ENCODE measurements around the gene BBS1. TPM values are rescaled to one million over a fixed set of nuclear protein-coding genes. Genes with fewer than 3 reads are reported as not detected.

Gene BBS1
- total RNA-seq, 2 experiments from 2014 or later = 11.1 to 13.2 TPM

GRCh38 chr11:66469441-66469840 is 41.0 kb upstream of the BBS1 start:
- Mint-ChIP-seq H3K27ac (no peak overlapping the region), H3K4me3 (no peak overlapping the region)
- intact Hi-C loops (cut with micrococcal nuclease) = no loop called here

GRCh38 chr11:66470015-66470414 is 40.4 kb upstream of the BBS1 start:
- ChIA-PET CTCF (interaction anchor here (1.1 to 1.7 kb wide), 3 partner anchors 31 to 84 kb away, joined by 3 to 5 read pairs (median 5); partner anchors contain the start of gene MRPL11), POLR2A (interaction anchor here (1.9 kb wide), 1 partner anchor 10 kb away, joined by 9 read pairs; the partner anchor contains the start of gene DPP3)
- H3K4me3 Mint-ChIP-seq = no peak overlapping the region
- no peak overlapping the region for H3K27ac Mint-ChIP-seq
- H3K9me3 Mint-ChIP-seq = no peaks in the 10 kb centered on the region
- H3K4me1 Mint-ChIP-seq (ENCODE audit: low read depth) = peaks cover 21% of the 10 kb centered on the region
- H3K27me3 Mint-ChIP-seq = no peaks in the 10 kb centered on the region
- no peaks in the 10 kb centered on the region for H3K36me3 Mint-ChIP-seq
- DNase-seq = no peak
- intact Hi-C loops (cut with micrococcal nuclease) = no loop called here

More at GRCh38 chr11:66469441-66469840, 41.0 kb upstream of the BBS1 start:
- no peaks in the 10 kb centered on the region for H3K27me3 Mint-ChIP-seq
- H3K9me3 Mint-ChIP-seq = no peaks in the 10 kb centered on the region
- DNase-seq = no peak
- CTCF ChIA-PET = interaction anchor here (0.6 to 1.7 kb wide), 5 partner anchors 9 to 209 kb away, joined by 3 to 12 read pairs (median 5); partner anchors contain the start of genes DPP3 and MRPL11
- no peaks in the 10 kb centered on the region for H3K36me3 Mint-ChIP-seq
- POLR2A ChIA-PET = interaction anchor here (1.9 kb wide), 1 partner anchor 11 kb away, joined by 9 read pairs; the partner anchor contains the start of gene DPP3
- H3K4me1 Mint-ChIP-seq (ENCODE audit: low read depth) = peaks cover 21% of the 10 kb centered on the region

GRCh38 chr11:66471142-66471541 is 39.3 kb upstream of the BBS1 start:
- DNase-seq = no peak
- Mint-ChIP-seq H3K36me3 (no peaks in the 10 kb centered on the region), H3K4me1 (ENCODE audit: low read depth) (peaks cover 17% of the 10 kb centered on the region), H3K9me3 (no peaks in the 10 kb centered on the region), H3K27me3 (no peaks in the 10 kb centered on the region), H3K27ac (no peak overlapping the region), H3K4me3 (no peak overlapping the region)
- ChIA-PET POLR2A (no interaction called here), CTCF (interaction anchor here (0.6 to 1.1 kb wide), 4 partner anchors 8 to 108 kb away, joined by 3 to 5 read pairs (median 4); partner anchors contain the start of gene DPP3)
- intact Hi-C loops (cut with micrococcal nuclease) = no loop called here

- Mint-ChIP-seq H3K4me3 (no peak overlapping the region), H3K27me3 (no peaks in the 10 kb centered on the region), H3K9me3 (no peaks in the 10 kb centered on the region), H3K36me3 (no peaks in the 10 kb centered on the region), H3K4me1 (ENCODE audit: low read depth) (peaks cover 12% of the 10 kb centered on the region), H3K27ac (no peak overlapping the region)
- ChIA-PET POLR2A (no interaction called here), CTCF (interaction anchor here (1.0 kb wide), 1 partner anchor 109 kb away, joined by 3 read pairs; no protein-coding TSS in a partner anchor)
- intact Hi-C loops (cut with micrococcal nuclease) = no loop called here
- DNase-seq = no peak
These were observed 38.4 kb upstream of the BBS1 start for GRCh38 chr11:66472054-66472453.

- intact Hi-C loops (cut with micrococcal nuclease) = no loop called here
- Mint-ChIP-seq H3K4me1 (ENCODE audit: low read depth) (peaks cover 4% of the 10 kb centered on the region), H3K27me3 (no peaks in the 10 kb centered on the region), H3K9me3 (no peaks in the 10 kb centered on the region), H3K4me3 (no peak overlapping the region), H3K27ac (no peak overlapping the region), H3K36me3 (no peaks in the 10 kb centered on the region)
- ChIA-PET CTCF (no interaction called here), POLR2A (no interaction called here)
- DNase-seq = no peak
These were observed 37.3 kb upstream of the BBS1 start for GRCh38 chr11:66473167-66473566.

GRCh38 chr11:66473608-66474515 is 36.6 kb upstream of the BBS1 start:
- Mint-ChIP-seq H3K9me3 (no peaks in the 10 kb centered on the region), H3K27ac (no peak overlapping the region), H3K36me3 (no peaks in the 10 kb centered on the region), H3K4me3 (no peak overlapping the region), H3K27me3 (no peaks in the 10 kb centered on the region), H3K4me1 (ENCODE audit: low read depth) (no peaks in the 10 kb centered on the region)
- DNase-seq = no peak
- CTCF ChIA-PET = interaction anchor here (0.8 to 1.3 kb wide), 2 partner anchors 35 to 66 kb away, joined by 4 read pairs; partner anchors contain the start of gene MRPL11
- intact Hi-C loops (cut with micrococcal nuclease) = no loop called here
- POLR2A ChIA-PET = no interaction called here

GRCh38 chr11:66475349-66476172 is 34.9 kb upstream of the BBS1 start:
- ChIA-PET POLR2A (no interaction called here), CTCF (interaction anchor here (1.1 kb wide), 1 partner anchor 46 kb away, joined by 3 read pairs; no protein-coding TSS in a partner anchor)
- Mint-ChIP-seq H3K36me3 (no peaks in the 10 kb centered on the region), H3K27me3 (no peaks in the 10 kb centered on the region), H3K27ac (no peak overlapping the region), H3K4me3 (no peak overlapping the region), H3K9me3 (no peaks in the 10 kb centered on the region), H3K4me1 (ENCODE audit: low read depth) (peaks cover 5% of the 10 kb centered on the region)
- DNase-seq = no peak
- intact Hi-C loops (cut with micrococcal nuclease) = no loop called here

GRCh38 chr11:66476173-66476840 is 34.1 kb upstream of the BBS1 start:
- no peaks in the 10 kb centered on the region for H3K9me3 Mint-ChIP-seq
- ChIA-PET POLR2A (no interaction called here), CTCF (interaction anchor here (1.0 to 1.1 kb wide), 2 partner anchors 10 to 47 kb away, joined by 3 read pairs; partner anchors contain the start of gene PELI3)
- no peaks in the 10 kb centered on the region for H3K36me3 Mint-ChIP-seq
- no peaks in the 10 kb centered on the region for H3K27me3 Mint-ChIP-seq
- H3K4me1 Mint-ChIP-seq (ENCODE audit: low read depth) = peaks cover 11% of the 10 kb centered on the region
- no peak overlapping the region for H3K4me3 Mint-ChIP-seq
- no peak for DNase-seq
- no peak overlapping the region for H3K27ac Mint-ChIP-seq
- intact Hi-C loops (cut with micrococcal nuclease) = no loop called here

GRCh38 chr11:66476841-66477251 is 33.6 kb upstream of the BBS1 start:
- POLR2A ChIA-PET = no interaction called here
- H3K4me3 Mint-ChIP-seq = no peak overlapping the region

GRCh38 chr11:66477263-66478201 is 32.9 kb upstream of the BBS1 start:
- Mint-ChIP-seq H3K27me3 (no peaks in the 10 kb centered on the region), H3K4me3 (no peak overlapping the region), H3K9me3 (no peaks in the 10 kb centered on the region), H3K36me3 (peaks cover 4% of the 10 kb centered on the region), H3K27ac (no peak overlapping the region), H3K4me1 (ENCODE audit: low read depth) (peaks cover 19% of the 10 kb centered on the region)
- intact Hi-C loops (cut with micrococcal nuclease) = no loop called here
- no peak for DNase-seq
- ChIA-PET POLR2A (no interaction called here), CTCF (interaction anchor here (0.5 to 2.0 kb wide), 7 partner anchors 9 to 56 kb away, joined by 3 to 12 read pairs (median 3); partner anchors contain the start of genes MRPL11 and PELI3)

More at GRCh38 chr11:66476841-66477251, 33.6 kb upstream of the BBS1 start:
- intact Hi-C loops (cut with micrococcal nuclease) = no loop called here
- no peaks in the 10 kb centered on the region for H3K27me3 Mint-ChIP-seq
- no peak overlapping the region for H3K27ac Mint-ChIP-seq
- no peaks in the 10 kb centered on the region for H3K36me3 Mint-ChIP-seq
- H3K9me3 Mint-ChIP-seq = no peaks in the 10 kb centered on the region
- CTCF ChIA-PET = interaction anchor here (1.0 to 1.1 kb wide), 3 partner anchors 9 to 47 kb away, joined by 3 read pairs; partner anchors contain the start of gene PELI3
- DNase-seq = no peak
- peaks cover 13% of the 10 kb centered on the region for H3K4me1 Mint-ChIP-seq (ENCODE audit: low read depth)

Measured in activated CD4-positive, alpha-beta memory T cell treated with anti-CD3 and anti-CD28 coated beads for 36 hours (primary cell).